ENCODE data around the gene OCA2. TPM values are rescaled to one million over a fixed set of nuclear protein-coding genes. Genes with fewer than 3 reads are reported as not detected.

OCA2 gene
- total RNA-seq, 1 experiment from 2014 or later: not detected

- H3K36me3 ChIP-seq: no peaks in the 10 kb centered on the region
- no peak overlapping the region for H3K4me3 ChIP-seq
- no peaks in the 10 kb centered on the region for H3K9me3 ChIP-seq
- peak; percentile 50 for DNase-seq
- H3K27me3 ChIP-seq: no peaks in the 10 kb centered on the region
Measured at GRCh38 chr15:27826902-27827714, 272.0 kb downstream of the OCA2 start.

GRCh38 chr15:27826411-27826810, 272.7 kb downstream of the OCA2 start:
- no peak for DNase-seq
- Histone ChIP-seq H3K4me3 (no peak overlapping the region), H3K36me3 (no peaks in the 10 kb centered on the region), H3K9me3 (no peaks in the 10 kb centered on the region), H3K27me3 (no peaks in the 10 kb centered on the region)

- DNase-seq: no peak
Measured at GRCh38 chr15:27824841-27825422, 274.2 kb downstream of the OCA2 start.

GRCh38 chr15:27821273-27821672, 277.8 kb downstream of the OCA2 start:
- no peak for DNase-seq
- no peaks in the 10 kb centered on the region for H3K36me3 ChIP-seq
- no peaks in the 10 kb centered on the region; the same call in 1 of the 2 replicates for H3K9me3 ChIP-seq
- no peak overlapping the region for H3K4me3 ChIP-seq
- H3K27me3 ChIP-seq: no peaks in the 10 kb centered on the region

More at GRCh38 chr15:27824841-27825422, 274.2 kb downstream of the OCA2 start:
- Histone ChIP-seq H3K9me3 (no peaks in the 10 kb centered on the region), H3K36me3 (no peaks in the 10 kb centered on the region), H3K27me3 (no peaks in the 10 kb centered on the region), H3K4me3 (no peak overlapping the region)

- H3K36me3 ChIP-seq: no peaks in the 10 kb centered on the region
- H3K27me3 ChIP-seq: no peaks in the 10 kb centered on the region
- no peak overlapping the region for H3K4me3 ChIP-seq
- DNase-seq: no peak
- H3K9me3 ChIP-seq: no peaks in the 10 kb centered on the region; the same call in 1 of the 2 replicates
Measured at GRCh38 chr15:27820722-27821121, 278.4 kb downstream of the OCA2 start.

- H3K27me3 ChIP-seq: no peaks in the 10 kb centered on the region
- no peaks in the 10 kb centered on the region; the same call in 1 of the 2 replicates for H3K9me3 ChIP-seq
- no peak overlapping the region for H3K4me3 ChIP-seq
- no peaks in the 10 kb centered on the region for H3K36me3 ChIP-seq
- peak; percentile 15 for DNase-seq
Measured at GRCh38 chr15:27820232-27820631, 278.9 kb downstream of the OCA2 start.

GRCh38 chr15:27817258-27817657, 281.9 kb downstream of the OCA2 start:
- Histone ChIP-seq H3K9me3 (no peaks in the 10 kb centered on the region; the same call in 1 of the 2 replicates), H3K4me3 (no peak overlapping the region), H3K36me3 (no peaks in the 10 kb centered on the region), H3K27me3 (no peaks in the 10 kb centered on the region)
- DNase-seq: no peak

GRCh38 chr15:27816790-27817189, 282.3 kb downstream of the OCA2 start:
- DNase-seq: no peak
- no peaks in the 10 kb centered on the region; the same call in 1 of the 2 replicates for H3K9me3 ChIP-seq
- no peak overlapping the region for H3K4me3 ChIP-seq
- no peaks in the 10 kb centered on the region for H3K36me3 ChIP-seq
- H3K27me3 ChIP-seq: no peaks in the 10 kb centered on the region

GRCh38 chr15:27815035-27815434, 284.1 kb downstream of the OCA2 start:
- Histone ChIP-seq H3K4me3 (no peak overlapping the region), H3K27me3 (no peaks in the 10 kb centered on the region), H3K9me3 (no peaks in the 10 kb centered on the region; the same call in 1 of the 2 replicates), H3K36me3 (no peaks in the 10 kb centered on the region)
- no peak for DNase-seq

GRCh38 chr15:27813139-27813538, 286.0 kb downstream of the OCA2 start:
- Histone ChIP-seq H3K27me3 (no peaks in the 10 kb centered on the region), H3K9me3 (no peaks in the 10 kb centered on the region; the same call in 1 of the 2 replicates), H3K36me3 (no peaks in the 10 kb centered on the region), H3K4me3 (no peak overlapping the region)
- DNase-seq: no peak

- no peaks in the 10 kb centered on the region for H3K9me3 ChIP-seq
- no peaks in the 10 kb centered on the region for H3K27me3 ChIP-seq
- no peak for DNase-seq
- H3K36me3 ChIP-seq: no peaks in the 10 kb centered on the region
- H3K4me3 ChIP-seq: no peak overlapping the region
Measured at GRCh38 chr15:27808182-27808581, 290.9 kb downstream of the OCA2 start.

GRCh38 chr15:27807335-27807734, 291.8 kb downstream of the OCA2 start:
- Histone ChIP-seq H3K4me3 (no peak overlapping the region), H3K36me3 (no peaks in the 10 kb centered on the region), H3K27me3 (no peaks in the 10 kb centered on the region), H3K9me3 (no peaks in the 10 kb centered on the region)
- DNase-seq: no peak

GRCh38 chr15:27806396-27806795, 292.7 kb downstream of the OCA2 start:
- Histone ChIP-seq H3K4me3 (no peak overlapping the region), H3K9me3 (no peaks in the 10 kb centered on the region), H3K27me3 (no peaks in the 10 kb centered on the region), H3K36me3 (no peaks in the 10 kb centered on the region)
- no peak for DNase-seq

- DNase-seq: no peak
- no peaks in the 10 kb centered on the region for H3K9me3 ChIP-seq
- H3K4me3 ChIP-seq: no peak overlapping the region
- no peaks in the 10 kb centered on the region for H3K27me3 ChIP-seq
- no peaks in the 10 kb centered on the region for H3K36me3 ChIP-seq
Measured at GRCh38 chr15:27805261-27806220, 293.6 kb downstream of the OCA2 start.

GRCh38 chr15:27804569-27805260, 294.4 kb downstream of the OCA2 start:
- Histone ChIP-seq H3K9me3 (no peaks in the 10 kb centered on the region), H3K4me3 (no peak overlapping the region), H3K27me3 (no peaks in the 10 kb centered on the region), H3K36me3 (no peaks in the 10 kb centered on the region)
- no peak for DNase-seq

- no peak for DNase-seq
- Histone ChIP-seq H3K4me3 (no peak overlapping the region), H3K27me3 (no peaks in the 10 kb centered on the region), H3K36me3 (no peaks in the 10 kb centered on the region), H3K9me3 (no peaks in the 10 kb centered on the region)
Measured at GRCh38 chr15:27798807-27799206, 300.3 kb downstream of the OCA2 start.
